Posterior cingulate gyrus (tissue), 11 donors: ENCODE results near the gene ALDH16A1.

Experiments used
- DNase-seq, 10 donors: peaks; one replicate each; pipeline versions ENCODE4 v3.0.0 to v3.0.0-alpha.2; 2020 to 2021; ENCODE audit warnings: mixed read lengths in 3 of 10
- intact Hi-C: fragments of 100-400 bp; cut with DNase I; formaldehyde crosslinking; loops from one replicate; pipeline ENCODE4 v1.15.1; 2023

The ALDH16A1 gene

DNA sequence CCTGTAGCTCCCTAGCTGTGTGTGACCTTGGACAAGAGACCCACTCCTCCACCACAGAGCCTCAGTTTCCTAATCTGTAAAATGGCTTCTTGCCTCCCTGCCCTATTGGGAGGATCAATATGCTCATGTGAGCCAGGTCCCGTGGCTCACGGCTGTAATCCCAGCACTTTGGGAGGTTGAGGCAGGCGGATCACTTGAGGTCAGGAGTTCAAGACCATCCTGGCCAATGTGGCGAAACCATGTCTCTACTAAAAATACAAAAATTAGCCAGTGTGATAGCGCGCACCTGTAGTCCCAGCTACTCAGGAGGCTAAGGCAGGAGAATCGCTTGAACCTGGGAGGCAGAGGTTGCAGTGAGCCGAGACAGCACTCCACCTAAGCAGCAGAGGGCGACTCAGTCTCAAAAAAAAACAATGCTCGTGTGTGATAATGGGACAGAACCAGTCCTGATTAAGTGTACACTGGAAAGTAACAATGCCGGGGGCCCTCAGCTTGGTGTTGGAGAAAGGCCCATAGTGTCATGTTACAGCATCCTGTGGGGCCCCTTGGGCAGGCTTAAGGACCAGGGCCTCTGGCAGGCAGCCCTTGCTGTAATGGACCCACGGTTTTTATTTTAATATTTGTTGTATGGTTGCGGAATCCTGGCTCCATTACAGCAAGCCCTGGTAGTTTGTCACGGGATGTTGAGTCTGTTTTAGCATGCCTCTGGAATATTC lies 50.0 kb downstream of the ALDH16A1 start:
- DNase-seq, result no peak
- intact Hi-C loops, result loop anchor here (2.0 kb wide), 1 partner anchor 44 kb away; no protein-coding TSS in a partner anchor

DNA sequence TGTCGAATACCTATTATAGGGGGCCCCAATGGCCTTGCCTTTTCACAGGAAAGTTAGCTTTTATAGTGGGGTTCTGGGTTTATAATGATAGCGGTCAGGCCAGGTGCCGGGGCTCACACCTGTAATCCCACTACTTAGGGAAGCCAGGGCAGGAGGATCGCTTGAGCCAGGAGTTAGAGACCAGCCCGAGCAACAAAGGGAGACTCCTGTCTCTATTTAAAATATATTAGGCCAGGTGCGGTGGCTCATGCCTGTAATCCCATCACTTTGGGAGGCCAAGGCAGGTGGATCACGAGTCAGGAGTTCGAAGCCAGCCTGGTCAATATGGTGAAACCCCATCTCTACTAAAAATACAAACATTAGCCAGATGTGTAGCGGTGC lies 50.5 kb downstream of the ALDH16A1 start:
- intact Hi-C loops, result loop anchor here (2.0 kb wide), 1 partner anchor 43 kb away; no protein-coding TSS in a partner anchor

DNA sequence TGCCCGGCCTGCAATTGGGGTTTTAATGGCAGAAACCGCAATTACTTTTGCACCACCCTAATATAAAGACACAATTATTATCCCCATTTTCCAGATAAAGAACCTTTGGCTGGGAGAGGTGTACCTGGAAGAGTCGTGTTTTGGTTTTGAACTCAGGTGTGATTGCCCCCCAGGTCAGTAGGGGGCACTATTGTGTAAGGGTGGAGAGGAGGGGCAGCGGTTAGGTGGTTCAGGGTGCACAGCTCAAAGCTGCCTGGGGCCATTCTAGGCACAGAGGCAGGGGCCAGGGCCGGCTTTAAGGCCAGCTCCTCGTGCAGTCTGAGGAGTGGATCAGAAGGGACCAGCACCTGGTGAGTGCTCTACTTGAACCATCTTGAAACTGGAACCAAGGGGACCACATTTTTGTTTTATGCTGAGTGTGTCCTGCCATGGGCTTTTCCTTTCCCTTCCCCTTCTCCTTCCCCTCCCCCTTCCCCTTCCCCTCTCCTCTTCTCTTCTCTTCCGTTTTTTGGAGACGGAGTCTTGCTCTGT lies 53.6 kb downstream of the ALDH16A1 start:
- intact Hi-C loops, result no loop called here

More for the DNA sequence above, 50.5 kb downstream of the ALDH16A1 start:
- DNase-seq, result no peak

GRCh38 chr19:49507803-49508494 lies 54.9 kb downstream of the ALDH16A1 start:
- DNase-seq, result no peak
- intact Hi-C loops, result no loop called here

More for the DNA sequence above, 53.6 kb downstream of the ALDH16A1 start:
- DNase-seq, result peak in 3 of 10 donors; percentile 29 to 84 (median 39)

GRCh38 chr19:49512970-49513745 lies 60.1 kb downstream of the ALDH16A1 start:
- DNase-seq, result no peak
- intact Hi-C loops, result no loop called here

DNA sequence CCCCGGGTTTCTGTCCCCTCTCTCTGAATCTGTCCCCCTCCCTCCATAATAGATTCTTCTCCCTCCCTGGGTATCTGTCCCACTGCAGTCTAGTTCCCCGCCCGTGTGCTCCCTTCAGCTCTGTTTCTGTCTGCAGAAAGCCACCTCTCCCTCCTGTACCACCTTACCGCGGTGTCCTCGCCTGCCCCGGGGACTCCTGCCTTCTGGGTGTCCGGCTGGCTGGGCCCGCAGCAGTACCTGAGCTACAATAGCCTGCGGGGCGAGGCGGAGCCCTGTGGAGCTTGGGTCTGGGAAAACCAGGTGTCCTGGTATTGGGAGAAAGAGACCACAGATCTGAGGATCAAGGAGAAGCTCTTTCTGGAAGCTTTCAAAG lies 60.7 kb downstream of the ALDH16A1 start:
- intact Hi-C loops, result no loop called here
- no peak for DNase-seq

DNA sequence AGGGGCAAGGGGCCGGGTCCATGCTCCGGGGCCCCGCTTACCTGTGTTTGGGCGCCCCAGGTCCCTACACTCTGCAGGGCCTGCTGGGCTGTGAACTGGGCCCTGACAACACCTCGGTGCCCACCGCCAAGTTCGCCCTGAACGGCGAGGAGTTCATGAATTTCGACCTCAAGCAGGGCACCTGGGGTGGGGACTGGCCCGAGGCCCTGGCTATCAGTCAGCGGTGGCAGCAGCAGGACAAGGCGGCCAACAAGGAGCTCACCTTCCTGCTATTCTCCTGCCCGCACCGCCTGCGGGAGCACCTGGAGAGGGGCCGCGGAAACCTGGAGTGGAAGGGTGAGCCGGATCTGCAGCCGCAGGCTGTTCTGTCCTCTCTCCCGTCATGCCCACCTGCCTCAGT lies 61.1 kb downstream of the ALDH16A1 start:
- no peak for DNase-seq

DNA sequence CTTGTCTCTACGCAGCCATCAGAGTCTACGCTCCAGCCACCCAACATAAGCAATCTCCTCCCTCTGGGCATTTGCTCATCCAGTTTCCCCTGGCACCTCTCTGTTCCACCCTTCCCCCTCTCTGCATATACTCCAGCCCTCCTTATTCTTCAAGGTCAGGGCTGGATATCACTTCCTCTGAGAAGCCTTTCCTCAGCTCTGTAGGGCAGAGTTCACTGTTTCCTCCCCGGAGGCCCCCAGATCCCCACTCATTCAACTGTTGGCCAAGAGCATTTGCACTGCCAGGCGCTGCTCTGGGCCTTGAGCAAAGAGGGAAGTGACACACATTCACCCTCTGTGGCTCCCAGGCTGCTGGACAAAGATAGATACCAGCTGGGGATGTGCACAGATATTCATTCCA lies 62.7 kb downstream of the ALDH16A1 start:
- intact Hi-C loops, result no loop called here
- DNase-seq, result peak in 1 of 10 donors; percentile 88

More for the DNA sequence above, 61.1 kb downstream of the ALDH16A1 start:
- intact Hi-C loops, result no loop called here

- intact Hi-C loops, result no loop called here
- no peak for DNase-seq
These were observed 65.0 kb downstream of the ALDH16A1 start for GRCh38 chr19:49518033-49518432.
